Vagina (tissue), 2 donors: ENCODE measurements around the gene SETX.

Source experiments
- CTCF ChIP-seq, 3 experiments: fragments of 450-650 bp in 2 of 3; fragments of 200-600 bp in 1 of 3; sonication (generic) in 1 of 3; IDR thresholded peaks; one replicate each; pipeline ENCODE4 v1.5.1; 2017 to 2019; ENCODE audit warnings: antibody characterized with exemption in 3 of 3, mild to moderate bottlenecking in 2 of 3, moderate library complexity in 2 of 3
- POLR2A ChIP-seq, 2 donors: fragments of 450-650 bp; IDR thresholded peaks; one replicate each; pipeline ENCODE4 v1.6.1; 2017; ENCODE audit warnings: antibody characterized with exemption in 2 of 2, mild to moderate bottlenecking in 2 of 2, moderate library complexity in 2 of 2

DNA sequence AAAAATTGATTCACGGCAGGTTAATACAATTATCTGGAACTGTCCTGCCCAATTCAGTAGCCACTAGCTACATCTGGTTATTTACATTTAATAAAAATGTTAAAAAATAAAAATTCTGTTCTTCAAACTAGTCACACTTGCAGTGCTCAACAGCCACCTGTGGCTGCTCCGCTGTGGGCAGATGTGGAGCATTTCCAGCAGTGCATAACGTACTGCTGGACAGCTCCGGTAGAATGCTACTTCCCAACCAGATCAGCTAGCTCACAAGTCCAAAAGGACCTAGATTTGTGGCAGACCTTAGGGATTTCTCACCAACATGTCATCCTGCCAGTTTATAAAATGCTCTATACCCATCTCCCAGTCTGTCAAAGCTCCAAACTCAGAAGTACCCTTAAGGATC is 42.8 kb downstream of the SETX start:
- TF ChIP-seq CTCF (IDR thresholded peaks at IDR 0.05) (no peak), POLR2A (IDR thresholded peaks at IDR 0.05) (no peak)
